Stimulated activated naive CD8-positive, alpha-beta T cell treated with anti-CD3 and anti-CD28 coated beads, Interleukin-15, amount 100 ng/mL, for 72 hours (primary cell): ENCODE measurements around the gene PHF2.
A peak's percentile ranks its signal among the peaks of the same experiment; 100 is the strongest.

ENCODE experiments used
- ATAC-seq: fragments of 150-1000 bp; cut with Tn5 transposase; 2 replicates; pipeline ENCODE4 v1.10.0; 2021; ENCODE audit warnings: mild to moderate bottlenecking, moderate library complexity
- DNase-seq, 2 donors: peaks; one replicate each; pipeline ENCODE4 v3.0.0; 2021 to 2022
- H3K27ac Mint-ChIP-seq, 2 donors: one replicate each; pipeline ENCODE4 v1.8.0; 2022; ENCODE audit warnings: mild to moderate bottlenecking in 2 of 2, mixed read lengths in 2 of 2, moderate library complexity in 2 of 2
- H3K27me3 Mint-ChIP-seq: one replicate; pipeline ENCODE4 v1.8.0; 2022; ENCODE audit warnings: mixed read lengths
- H3K4me1 Mint-ChIP-seq: one replicate; pipeline ENCODE4 v1.8.0; 2022; ENCODE audit warnings: mild to moderate bottlenecking, mixed read lengths
- H3K4me3 Mint-ChIP-seq, 2 donors: one replicate each; pipeline ENCODE4 v1.8.0; 2022; ENCODE audit warnings: mild to moderate bottlenecking in 2 of 2, mixed read lengths in 2 of 2, moderate library complexity in 1 of 2
- H3K9me3 Mint-ChIP-seq, 2 donors: one replicate each; pipeline ENCODE4 v1.8.0; 2022; ENCODE audit warnings: mixed read lengths in 2 of 2

PHF2 gene

GRCh38 chr9:93560991-93561390, 15.4 kb upstream of the PHF2 start:
- Mint-ChIP-seq H3K4me1 (peaks cover 9% of the 10 kb centered on the region), H3K9me3 (no peaks in the 10 kb centered on the region), H3K27me3 (no peaks in the 10 kb centered on the region), H3K27ac (no peak overlapping the region), H3K4me3 (no peak overlapping the region)
- ATAC-seq = no peak
- DNase-seq = no peak

- DNase-seq (no peak), ATAC-seq (no peak)
- Mint-ChIP-seq H3K4me3 (no peak overlapping the region), H3K4me1 (peaks cover 17% of the 10 kb centered on the region), H3K9me3 (no peaks in the 10 kb centered on the region), H3K27ac (no peak overlapping the region), H3K27me3 (no peaks in the 10 kb centered on the region)
Observed at GRCh38 chr9:93562157-93562556, 14.2 kb upstream of the PHF2 start.

DNA sequence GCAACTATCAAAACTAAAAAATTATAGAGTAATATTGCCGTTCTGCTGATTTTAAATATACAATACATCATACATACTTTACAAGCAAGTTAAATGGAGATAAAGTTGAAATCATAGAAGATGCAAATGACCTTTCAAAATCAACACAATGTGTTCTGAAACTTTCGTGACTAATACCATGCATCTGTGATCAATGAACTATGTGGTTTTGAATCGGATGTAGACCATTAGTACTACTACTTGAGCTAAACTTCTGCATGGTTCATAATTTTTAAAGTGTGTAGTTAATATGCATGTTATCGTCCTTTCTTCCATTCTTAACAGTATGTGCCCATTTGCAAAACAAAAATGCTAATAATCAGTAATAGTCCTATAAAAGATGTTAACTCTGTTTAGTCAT, 11.3 kb upstream of the PHF2 start:
- H3K9me3 Mint-ChIP-seq = peaks cover 0 to under 1% of the 10 kb centered on the region in 2 donors
- ATAC-seq = no peak
- H3K4me3 Mint-ChIP-seq = no peak overlapping the region
- H3K27ac Mint-ChIP-seq = no peak overlapping the region
- no peaks in the 10 kb centered on the region for H3K27me3 Mint-ChIP-seq
- H3K4me1 Mint-ChIP-seq = peaks cover 37% of the 10 kb centered on the region
- no peak for DNase-seq

DNA sequence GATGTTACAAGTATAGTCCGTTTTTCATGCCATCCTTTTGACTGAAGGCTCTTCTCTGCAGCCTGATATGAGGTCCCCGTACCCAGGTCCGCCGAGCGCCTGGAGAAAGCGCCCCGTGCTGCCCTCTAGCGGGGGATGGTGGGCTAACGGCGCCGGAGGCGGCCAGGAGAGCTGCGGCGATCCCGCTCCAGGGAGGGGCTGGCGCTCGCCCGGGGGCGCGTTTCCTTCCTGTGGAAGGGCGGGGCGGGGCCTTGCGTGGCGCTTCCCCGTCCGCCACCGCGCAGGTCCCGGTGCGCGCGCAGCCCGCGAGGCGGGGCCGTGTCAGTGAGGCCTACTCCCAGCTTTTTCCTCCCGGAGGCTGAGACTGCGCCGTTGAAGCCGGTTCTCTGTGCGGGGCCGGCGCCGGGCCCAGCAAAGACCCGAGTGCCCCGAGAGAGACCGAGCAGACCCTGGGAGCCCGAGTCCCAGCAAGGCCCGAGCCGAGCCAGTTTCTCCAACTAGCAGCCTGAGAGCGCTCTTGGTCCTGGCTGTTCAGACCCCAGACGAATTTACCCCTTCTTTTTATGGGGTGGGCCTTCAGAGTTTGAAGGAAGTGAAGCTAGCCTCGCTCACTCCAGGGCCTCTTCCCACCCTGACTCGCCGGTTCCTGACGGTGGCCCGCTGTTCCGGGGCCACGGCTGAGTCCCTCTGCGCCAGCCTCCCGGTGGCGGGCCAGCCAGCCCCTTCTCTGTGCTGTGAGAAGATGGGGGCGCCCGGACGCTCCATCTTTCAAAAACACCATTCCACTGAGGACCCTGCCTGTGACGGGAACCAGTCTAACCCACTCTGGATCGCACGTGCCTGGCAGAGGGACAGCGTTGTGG, 9.7 kb upstream of the PHF2 start:
- no peaks in the 10 kb centered on the region for H3K27me3 Mint-ChIP-seq
- peaks cover 11 to 12% of the 10 kb centered on the region in 2 donors for H3K9me3 Mint-ChIP-seq
- peak overlapping the region; percentile 97 to 98 for H3K27ac Mint-ChIP-seq
- DNase-seq (peak; percentile 98 to 99), ATAC-seq (peak; percentile 95)
- peak overlapping the region; percentile 92 to 93 for H3K4me3 Mint-ChIP-seq
- H3K4me1 Mint-ChIP-seq = peaks cover 37% of the 10 kb centered on the region

- H3K27me3 Mint-ChIP-seq = no peaks in the 10 kb centered on the region
- no peak for DNase-seq
- peak overlapping the region; percentile 97 to 98 for H3K27ac Mint-ChIP-seq
- peaks cover 11 to 12% of the 10 kb centered on the region in 2 donors for H3K9me3 Mint-ChIP-seq
- peaks cover 37% of the 10 kb centered on the region for H3K4me1 Mint-ChIP-seq
- H3K4me3 Mint-ChIP-seq = peak overlapping the region; percentile 92 to 93
- ATAC-seq = peak; percentile 3
Observed at GRCh38 chr9:93567271-93567959, 9.0 kb upstream of the PHF2 start.

- H3K27ac Mint-ChIP-seq = no peak overlapping the region
- DNase-seq (no peak), ATAC-seq (no peak)
- peaks cover 11 to 12% of the 10 kb centered on the region in 2 donors for H3K9me3 Mint-ChIP-seq
- H3K27me3 Mint-ChIP-seq = no peaks in the 10 kb centered on the region
- H3K4me1 Mint-ChIP-seq = peaks cover 37% of the 10 kb centered on the region
- H3K4me3 Mint-ChIP-seq = peak overlapping the region in 1 of 2 donors; percentile 34
Observed at GRCh38 chr9:93568169-93568568, 8.2 kb upstream of the PHF2 start.

- no peaks in the 10 kb centered on the region for H3K27me3 Mint-ChIP-seq
- DNase-seq = no peak
- H3K4me1 Mint-ChIP-seq = peaks cover 42% of the 10 kb centered on the region
- no peak overlapping the region for H3K27ac Mint-ChIP-seq
- no peak overlapping the region for H3K4me3 Mint-ChIP-seq
- H3K9me3 Mint-ChIP-seq = peaks cover 11 to 12% of the 10 kb centered on the region in 2 donors
- ATAC-seq = no peak
Observed at GRCh38 chr9:93569621-93570174, 6.7 kb upstream of the PHF2 start.

DNA sequence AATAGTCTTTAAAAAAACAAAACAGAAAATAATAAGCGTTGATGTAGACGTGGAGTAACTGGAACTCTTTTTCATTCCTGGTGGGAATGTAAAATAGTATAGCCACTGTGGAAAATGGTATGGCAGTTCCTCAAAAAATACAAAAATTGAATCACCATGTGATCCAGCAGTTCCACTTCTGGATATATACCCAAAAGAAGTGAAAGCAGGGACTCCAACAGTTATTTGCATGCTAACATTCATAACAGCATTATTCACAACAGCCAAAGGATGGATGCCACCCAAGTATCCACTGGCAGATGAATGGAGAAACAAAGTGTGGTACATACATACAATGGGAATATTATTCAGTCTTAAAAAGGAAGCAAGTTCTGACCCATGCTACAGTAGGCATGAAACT, 4.2 kb upstream of the PHF2 start:
- H3K27ac Mint-ChIP-seq = no peak overlapping the region
- no peak overlapping the region for H3K4me3 Mint-ChIP-seq
- no peak for ATAC-seq
- H3K9me3 Mint-ChIP-seq = peaks cover 11 to 12% of the 10 kb centered on the region in 2 donors
- H3K4me1 Mint-ChIP-seq = peaks cover 35% of the 10 kb centered on the region
- H3K27me3 Mint-ChIP-seq = no peaks in the 10 kb centered on the region
- no peak for DNase-seq

DNA sequence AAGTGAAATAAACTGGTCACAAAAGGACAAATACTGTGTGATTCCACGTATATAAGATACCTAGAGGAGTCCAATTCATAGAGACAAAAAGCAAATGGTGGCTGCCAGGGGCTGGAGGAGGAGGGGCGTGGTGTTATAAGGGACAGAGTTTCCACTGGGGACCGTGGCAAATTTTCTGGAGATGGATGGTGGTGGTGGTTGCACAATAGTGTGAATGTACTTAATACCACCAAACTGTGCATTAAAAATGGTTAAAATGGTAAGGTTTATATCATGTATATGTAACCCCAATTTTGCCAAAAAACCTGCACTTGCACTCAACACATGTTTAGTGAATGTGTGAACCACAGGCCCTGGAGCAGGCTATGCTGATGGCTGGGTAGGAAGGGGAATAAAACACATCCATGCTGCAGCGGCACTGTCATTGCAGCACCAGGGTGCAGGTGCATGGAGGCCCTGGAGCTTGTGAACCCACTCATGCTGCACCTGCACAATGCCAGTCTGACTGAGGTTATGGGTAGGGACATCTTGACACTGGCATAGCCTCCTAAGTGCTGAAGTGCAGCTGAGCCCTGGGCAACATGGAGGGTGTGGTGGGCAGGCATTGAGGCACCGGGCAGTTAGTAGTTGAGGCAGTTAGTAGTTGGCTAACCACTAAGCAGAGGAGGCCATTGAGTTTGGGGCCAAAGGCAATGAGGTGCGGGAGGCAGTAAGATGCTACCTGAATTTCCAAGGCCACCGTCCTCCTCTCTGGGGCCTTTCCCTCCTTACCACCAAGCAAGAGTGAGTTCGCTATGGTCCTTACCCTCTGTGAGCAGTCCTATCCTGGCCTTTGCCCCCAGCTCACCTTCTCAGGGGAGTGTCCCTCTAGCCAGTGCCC, 3.5 kb upstream of the PHF2 start:
- no peak overlapping the region for H3K27ac Mint-ChIP-seq
- peaks cover 11 to 12% of the 10 kb centered on the region in 2 donors for H3K9me3 Mint-ChIP-seq
- ATAC-seq (no peak), DNase-seq (no peak)
- peaks cover 34% of the 10 kb centered on the region for H3K4me1 Mint-ChIP-seq
- no peaks in the 10 kb centered on the region for H3K27me3 Mint-ChIP-seq
- no peak overlapping the region for H3K4me3 Mint-ChIP-seq

DNA sequence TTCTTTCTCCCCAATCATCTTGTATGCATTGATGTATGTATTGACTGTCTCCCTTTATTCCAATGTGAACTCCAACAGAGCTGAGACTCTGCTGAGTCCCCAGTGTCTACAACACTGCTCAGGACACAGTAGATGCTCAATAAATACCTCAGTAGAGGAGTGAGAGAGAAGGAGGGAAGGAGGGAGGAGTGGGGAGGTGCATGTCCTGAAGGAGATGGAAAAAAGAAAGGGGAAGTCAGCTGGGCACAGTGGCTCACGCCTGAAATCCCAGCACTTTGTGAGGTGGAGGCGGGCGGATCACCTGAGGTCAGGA, 2.9 kb upstream of the PHF2 start:
- Mint-ChIP-seq H3K4me3 (no peak overlapping the region), H3K4me1 (peaks cover 34% of the 10 kb centered on the region), H3K27ac (peak overlapping the region in 1 of 2 donors; percentile 45), H3K9me3 (peaks cover 11 to 12% of the 10 kb centered on the region in 2 donors), H3K27me3 (no peaks in the 10 kb centered on the region)
- ATAC-seq (no peak), DNase-seq (no peak)

GRCh38 chr9:93574091-93574899, 2.1 kb upstream of the PHF2 start:
- no peak overlapping the region for H3K27ac Mint-ChIP-seq
- no peak for ATAC-seq
- H3K27me3 Mint-ChIP-seq = no peaks in the 10 kb centered on the region
- no peak for DNase-seq
- peaks cover 11 to 12% of the 10 kb centered on the region in 2 donors for H3K9me3 Mint-ChIP-seq
- H3K4me3 Mint-ChIP-seq = peak overlapping the region in 1 of 2 donors; percentile 88
- H3K4me1 Mint-ChIP-seq = peaks cover 39% of the 10 kb centered on the region

- peaks cover 10 to 12% of the 10 kb centered on the region in 2 donors for H3K9me3 Mint-ChIP-seq
- peak overlapping the region; percentile 90 to 95 for H3K27ac Mint-ChIP-seq
- H3K4me1 Mint-ChIP-seq = peaks cover 44% of the 10 kb centered on the region
- ATAC-seq = no peak
- H3K27me3 Mint-ChIP-seq = no peaks in the 10 kb centered on the region
- no peak for DNase-seq
- H3K4me3 Mint-ChIP-seq = peak overlapping the region; percentile 88 to 90
Observed at GRCh38 chr9:93574900-93575795, 1.2 kb upstream of the PHF2 start.

- DNase-seq (peak; percentile 55 to 61), ATAC-seq (peak; percentile 58)
- H3K27me3 Mint-ChIP-seq = no peaks in the 10 kb centered on the region
- peak overlapping the region; percentile 90 to 95 for H3K27ac Mint-ChIP-seq
- H3K9me3 Mint-ChIP-seq = peaks cover 3 to 6% of the 10 kb centered on the region in 2 donors
- peak overlapping the region; percentile 88 to 90 for H3K4me3 Mint-ChIP-seq
- peaks cover 50% of the 10 kb centered on the region for H3K4me1 Mint-ChIP-seq
Observed at GRCh38 chr9:93575796-93576257, 557 bp upstream of the PHF2 start.
